Calu3 (cell line): Measurements from ENCODE around the gene PHYHIPL. TPM values are rescaled to one million over a fixed set of nuclear protein-coding genes. Genes with fewer than 3 reads are reported as not detected.

Experiments
- BruUV-seq: library from RNA; stranded (reverse); fragments of 400-500 nt; replicated peaks from 2 replicates; lab custom pipeline; 2021; lab: Mats Ljungman, UMichigan
- CTCF ChIA-PET: fragments of 300-600 bp; sonication (Branson Sonifier 250); formaldehyde crosslinking; loops from one replicate; lab custom pipeline; 2022; ENCODE audit warnings: antibody characterized with exemption; lab: Charles Lee
- DNase-seq: peaks from one replicate; pipeline ENCODE4 v3.0.0; 2022
- H3K27ac Mint-ChIP-seq: one replicate; pipeline ENCODE4 v1.8.0; 2022; ENCODE audit warnings: mixed read lengths; ENCODE audit not compliant: unreplicated experiment
- H3K27me3 Mint-ChIP-seq: one replicate; pipeline ENCODE4 v1.8.0; 2022; ENCODE audit warnings: mixed read lengths; ENCODE audit not compliant: unreplicated experiment
- H3K36me3 Mint-ChIP-seq: one replicate; pipeline ENCODE4 v1.8.0; 2022; ENCODE audit warnings: mild to moderate bottlenecking, moderate library complexity, mixed read lengths; ENCODE audit not compliant: insufficient read depth, unreplicated experiment
- H3K4me1 Mint-ChIP-seq: one replicate; pipeline ENCODE4 v1.8.0; 2022; ENCODE audit warnings: mild to moderate bottlenecking, low read depth, mixed read lengths; ENCODE audit not compliant: unreplicated experiment
- H3K4me3 Mint-ChIP-seq: one replicate; pipeline ENCODE4 v1.8.0; 2022; ENCODE audit warnings: mild to moderate bottlenecking, low read depth, moderate library complexity, mixed read lengths; ENCODE audit not compliant: unreplicated experiment
- H3K9me3 Mint-ChIP-seq: one replicate; pipeline ENCODE4 v1.8.0; 2022; ENCODE audit warnings: low read depth, mixed read lengths; ENCODE audit not compliant: unreplicated experiment
- CTCF ChIP-seq: fragments of 200-600 bp; IDR thresholded peaks from one replicate; pipeline ENCODE4 v1.8.0; 2022; ENCODE audit warnings: antibody characterized with exemption; ENCODE audit not compliant: unreplicated experiment
- intact Hi-C: fragments of 100-400 bp; cut with micrococcal nuclease; formaldehyde crosslinking; loops from one replicate; pipeline ENCODE4 v1.10.0; 2022; ENCODE audit not compliant: unreplicated experiment
- total RNA-seq: library from RNA; stranded (reverse); gene quantifications from 2 replicates; pipeline ENCODE4 v1.2.3, GENCODE V29; 2022

Gene PHYHIPL
- total RNA-seq, 1 experiment from 2014 or later = not detected

DNA sequence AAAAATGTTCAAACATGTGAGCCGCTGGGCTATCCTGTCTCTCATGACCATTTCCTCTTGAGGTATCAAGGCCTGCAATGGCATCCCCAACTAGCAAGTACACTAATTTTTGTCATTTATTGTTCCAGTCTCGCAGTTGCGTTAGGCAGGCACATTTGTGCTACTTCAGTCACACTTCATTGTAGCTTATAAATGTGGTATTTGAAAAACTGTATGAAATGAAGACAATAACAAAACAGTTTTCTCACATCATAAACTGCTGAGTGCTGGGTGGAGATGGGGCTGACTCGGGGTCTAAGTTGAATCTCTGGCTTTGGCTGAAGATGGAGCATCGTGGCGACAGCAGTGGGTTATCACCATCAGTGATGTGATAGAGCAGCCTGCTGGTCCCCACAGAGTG is 93.2 kb downstream of the PHYHIPL start:
- Mint-ChIP-seq H3K27ac (no peak overlapping the region), H3K36me3 (no peaks in the 10 kb centered on the region), H3K4me1 (no peaks in the 10 kb centered on the region), H3K27me3 (peaks cover 91% of the 10 kb centered on the region), H3K9me3 (no peaks in the 10 kb centered on the region), H3K4me3 (no peak overlapping the region)
- no peak for TF ChIP-seq CTCF
- no TSS peak for BruUV-seq
- CTCF ChIA-PET = no interaction called here
- intact Hi-C loops = no loop called here
- no peak for DNase-seq

- H3K27me3 Mint-ChIP-seq = peaks cover 98% of the 10 kb centered on the region
- no peaks in the 10 kb centered on the region for H3K4me1 Mint-ChIP-seq
- no peak overlapping the region for H3K4me3 Mint-ChIP-seq
- intact Hi-C loops = no loop called here
- no peak for TF ChIP-seq CTCF
- no TSS peak for BruUV-seq
- H3K36me3 Mint-ChIP-seq = no peaks in the 10 kb centered on the region
- H3K9me3 Mint-ChIP-seq = no peaks in the 10 kb centered on the region
- H3K27ac Mint-ChIP-seq = no peak overlapping the region
- CTCF ChIA-PET = no interaction called here
- DNase-seq = no peak
Measured at GRCh38 chr10:59270492-59270891, 94.0 kb downstream of the PHYHIPL start.

DNA sequence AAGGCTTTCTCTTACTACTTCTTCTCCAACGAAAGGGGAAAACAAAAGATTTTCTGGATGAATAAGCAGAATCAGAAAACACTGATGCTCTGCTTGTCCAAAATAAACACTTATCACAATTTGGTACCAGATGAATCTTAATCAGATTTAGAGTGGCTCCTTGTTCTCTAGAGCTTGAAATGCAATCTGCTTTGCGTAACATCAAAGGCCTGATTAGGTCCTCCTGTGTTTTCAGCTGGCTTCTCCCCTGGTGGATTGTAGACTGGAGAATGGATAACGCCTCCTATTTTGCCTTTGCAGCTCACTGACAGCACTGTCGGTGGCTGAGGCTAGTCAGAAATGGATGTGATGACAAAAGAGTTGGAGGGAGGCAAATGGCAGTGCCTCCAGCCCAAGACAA is 94.7 kb downstream of the PHYHIPL start:
- Mint-ChIP-seq H3K27ac (no peak overlapping the region), H3K36me3 (no peaks in the 10 kb centered on the region), H3K4me1 (no peaks in the 10 kb centered on the region), H3K9me3 (no peaks in the 10 kb centered on the region), H3K4me3 (no peak overlapping the region), H3K27me3 (peaks cover 98% of the 10 kb centered on the region)
- no peak for TF ChIP-seq CTCF
- BruUV-seq = no TSS peak
- DNase-seq = no peak
- CTCF ChIA-PET = no interaction called here
- intact Hi-C loops = no loop called here

- H3K4me1 Mint-ChIP-seq = no peaks in the 10 kb centered on the region
- CTCF ChIA-PET = no interaction called here
Measured at GRCh38 chr10:59272061-59272460, 95.6 kb downstream of the PHYHIPL start.

More at GRCh38 chr10:59272061-59272460, 95.6 kb downstream of the PHYHIPL start:
- DNase-seq = no peak
- Mint-ChIP-seq H3K36me3 (no peaks in the 10 kb centered on the region), H3K27me3 (peaks cover 98% of the 10 kb centered on the region), H3K4me3 (no peak overlapping the region), H3K27ac (no peak overlapping the region), H3K9me3 (no peaks in the 10 kb centered on the region)
- intact Hi-C loops = no loop called here
- no peak for TF ChIP-seq CTCF
- no TSS peak for BruUV-seq
